Islet of Langerhans (tissue), 1 donor: ENCODE data around the gene CNST.
"Not testable (repeated sequence)": the region's sequence is repeated elsewhere in the genome, so short reads cannot be mapped to it uniquely, and the experiment has no call there.

Experiments
- FAIRE-seq: peaks from one replicate; lab custom pipeline; 2011; peaks lifted over from hg19 to GRCh38; lab: Jason Lieb, UNC

CNST gene

DNA sequence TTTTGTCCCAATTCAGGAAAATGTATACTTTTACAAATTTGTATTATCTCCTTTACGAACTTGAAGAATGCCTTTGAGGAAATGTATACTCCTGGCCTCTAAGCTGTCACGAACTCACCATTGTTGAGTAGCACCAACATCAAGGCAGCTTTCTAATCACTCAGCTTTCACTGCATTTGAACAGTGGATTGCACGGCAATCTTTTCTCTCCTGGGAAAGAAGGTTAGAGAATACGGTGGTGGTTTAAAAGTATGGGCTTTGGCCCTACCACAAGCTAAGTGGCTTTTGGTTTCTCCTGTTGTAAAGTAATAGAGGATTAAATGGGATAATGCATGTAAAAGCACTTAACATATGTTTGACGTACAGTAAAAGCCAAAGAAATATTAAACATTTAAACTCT, 57.8 kb downstream of the CNST start:
- FAIRE-seq = no peak

DNA sequence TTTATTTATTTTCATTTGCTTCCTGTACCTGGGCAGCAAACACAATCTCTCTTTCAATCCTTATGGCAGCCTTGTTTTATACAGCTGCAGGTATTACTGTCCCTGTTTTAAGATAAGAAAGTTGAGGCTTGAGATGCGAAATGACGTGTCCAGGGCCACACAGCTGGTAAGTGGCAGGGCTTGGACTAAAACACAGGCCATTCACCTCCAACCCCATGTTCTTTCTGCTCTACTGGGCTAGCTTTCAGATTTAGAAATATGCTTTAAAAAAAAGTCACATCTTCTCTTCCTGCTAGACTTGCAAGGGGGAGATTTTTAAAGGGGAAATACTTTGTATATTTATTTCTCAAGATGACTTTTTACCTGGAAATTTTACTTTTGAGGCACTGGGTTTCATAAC, 62.8 kb downstream of the CNST start:
- no peak for FAIRE-seq

DNA sequence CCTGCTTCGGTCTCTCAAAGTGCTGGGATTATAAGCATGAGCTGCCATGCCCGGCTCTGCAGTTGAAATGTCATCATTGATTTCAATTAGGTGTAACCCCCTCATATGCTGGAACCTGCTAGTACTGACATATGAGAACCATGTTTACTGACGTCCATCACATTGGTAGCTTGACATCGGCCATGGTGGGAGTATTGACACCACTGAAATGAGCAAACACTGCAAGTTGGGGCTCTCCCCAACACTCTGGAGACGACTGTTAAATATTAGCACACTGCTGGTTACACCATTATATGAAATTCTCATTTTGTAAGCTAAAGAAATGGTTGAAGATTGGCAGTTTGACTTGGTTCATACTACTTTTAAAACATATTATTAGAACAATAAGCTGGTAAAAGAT, 63.7 kb downstream of the CNST start:
- no peak for FAIRE-seq

DNA sequence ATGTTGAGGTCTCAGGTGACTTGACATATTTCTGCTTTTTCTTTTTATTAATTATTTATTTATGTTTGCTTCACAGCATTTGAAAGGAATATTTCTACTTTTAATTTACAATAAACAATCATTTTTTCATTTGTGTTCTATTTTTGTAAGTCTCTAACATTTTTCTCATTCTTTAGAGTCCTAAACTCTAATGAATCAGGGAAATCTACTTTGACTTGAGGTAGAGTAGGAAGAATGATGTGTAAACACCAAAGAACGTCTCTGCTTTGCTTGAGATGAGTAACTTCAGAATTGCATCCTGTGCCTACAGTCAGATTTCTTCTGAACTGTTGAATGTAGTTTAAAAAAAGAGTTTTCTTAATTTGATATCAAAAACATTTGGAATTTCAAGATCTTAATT, 65.2 kb downstream of the CNST start:
- no peak for FAIRE-seq

DNA sequence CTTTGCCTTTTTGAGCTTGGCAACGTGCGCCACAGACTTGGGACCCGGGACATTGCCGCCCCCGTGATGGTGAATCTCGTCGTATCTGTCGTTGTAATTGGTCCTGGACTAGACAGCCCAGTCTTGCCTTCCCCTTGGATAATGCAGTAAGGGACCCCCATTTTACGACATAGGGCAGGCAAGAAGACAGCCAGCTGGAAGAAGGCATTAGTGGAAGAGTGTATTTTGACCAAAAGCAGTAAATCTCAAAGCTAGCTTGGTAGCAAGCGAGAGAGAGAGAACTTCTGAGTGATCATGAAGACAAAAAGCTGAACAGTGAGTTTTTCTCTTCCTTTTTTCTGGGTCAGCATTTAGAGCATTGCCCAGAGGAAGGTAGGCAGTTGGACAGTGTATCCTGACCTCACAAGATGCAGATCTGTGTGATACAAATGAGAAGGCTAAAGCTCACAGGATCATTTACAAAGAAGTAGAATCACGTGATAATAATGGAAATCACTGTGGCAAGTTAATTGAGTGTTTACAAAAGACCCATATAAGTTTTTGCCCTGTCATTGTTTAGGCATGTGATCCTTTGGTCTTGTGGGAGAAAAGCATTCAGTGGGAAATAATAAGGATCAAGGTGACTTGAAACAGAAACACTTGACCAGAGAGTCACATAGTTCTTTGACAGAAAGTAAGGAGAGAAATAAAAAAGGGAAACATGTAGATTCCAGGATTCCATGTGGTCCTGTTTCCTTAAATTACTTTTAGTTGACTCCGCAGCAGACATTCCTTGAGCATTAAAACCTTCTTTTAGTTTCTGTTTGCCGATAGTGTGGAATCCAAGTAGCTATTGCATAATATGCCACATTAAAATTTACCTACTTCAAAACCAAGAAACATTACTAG, 66.3 kb downstream of the CNST start:
- FAIRE-seq = no peak

DNA sequence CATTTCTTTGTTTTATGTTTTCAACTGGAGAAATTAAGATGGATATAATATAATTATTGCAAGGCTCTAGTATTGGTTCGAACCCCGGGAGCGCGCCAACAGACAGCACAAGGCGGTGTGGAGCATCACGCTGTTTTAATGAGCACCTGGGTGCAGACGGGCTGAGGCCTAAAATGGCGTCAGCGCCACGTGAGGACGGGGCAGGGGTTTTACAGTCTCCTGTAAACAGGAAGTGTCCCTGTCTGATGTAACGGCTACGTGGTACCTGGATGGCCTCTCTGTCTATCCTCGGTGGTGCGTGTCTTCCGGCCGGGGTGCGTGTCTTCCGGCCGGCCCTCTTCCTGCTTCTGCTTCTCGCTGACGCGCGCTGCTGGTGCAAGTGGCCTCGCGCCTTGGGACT, 68.4 kb downstream of the CNST start:
- FAIRE-seq = not testable (repeated sequence)

DNA sequence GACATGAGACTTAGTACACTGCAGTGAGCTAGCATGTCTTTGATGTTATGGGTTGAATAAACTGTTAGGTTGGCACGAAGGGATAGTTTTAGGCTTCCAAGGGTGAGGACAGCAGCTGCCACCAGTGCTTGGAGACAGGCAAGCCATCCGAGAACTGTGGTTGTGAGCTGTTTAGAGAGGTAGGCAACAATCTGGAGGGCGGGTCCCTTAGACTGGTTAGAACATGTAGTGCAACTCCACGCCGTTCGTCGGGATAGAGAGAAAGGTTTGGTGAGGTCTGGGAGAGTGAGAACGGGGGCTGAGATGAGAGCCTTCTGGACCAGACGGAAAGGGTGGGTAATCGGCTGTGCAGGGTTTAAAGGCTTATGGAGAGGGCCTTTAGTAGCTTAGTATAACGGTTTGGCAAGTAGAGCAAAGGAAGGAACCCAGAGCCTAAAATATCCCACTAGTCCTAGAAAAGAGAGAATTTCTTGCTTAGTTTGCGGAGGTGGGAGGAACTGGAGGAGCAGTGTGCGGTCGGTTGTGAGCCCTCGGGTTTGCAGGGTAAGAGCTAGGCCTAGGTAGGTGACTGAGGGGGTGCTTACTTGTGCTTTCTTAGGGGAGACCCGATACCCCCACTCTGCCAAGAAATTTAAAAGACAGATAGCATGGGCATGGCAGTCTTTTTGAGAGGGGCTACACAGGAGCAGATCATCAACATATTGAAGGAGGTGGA, 72.8 kb downstream of the CNST start:
- no peak for FAIRE-seq

DNA sequence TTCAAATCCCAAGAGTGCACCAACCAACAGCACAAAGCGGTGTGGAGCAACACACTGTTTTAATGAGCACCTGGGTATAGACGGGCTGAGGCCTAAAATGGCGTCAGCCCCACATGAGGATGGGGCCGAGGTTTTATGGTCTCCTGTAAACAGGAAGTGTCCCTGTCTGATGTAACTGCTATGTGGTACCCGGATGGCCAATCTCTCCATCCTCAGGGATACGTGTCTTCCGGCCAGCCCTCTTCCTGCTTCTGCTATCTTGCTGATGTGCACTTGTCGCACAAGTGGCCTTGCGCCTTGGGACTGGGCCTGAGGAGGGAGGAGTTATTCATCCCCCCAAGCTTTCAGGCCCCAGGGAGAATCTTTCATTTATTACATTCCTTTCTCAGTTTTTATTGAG, 73.5 kb downstream of the CNST start:
- no peak for FAIRE-seq

DNA sequence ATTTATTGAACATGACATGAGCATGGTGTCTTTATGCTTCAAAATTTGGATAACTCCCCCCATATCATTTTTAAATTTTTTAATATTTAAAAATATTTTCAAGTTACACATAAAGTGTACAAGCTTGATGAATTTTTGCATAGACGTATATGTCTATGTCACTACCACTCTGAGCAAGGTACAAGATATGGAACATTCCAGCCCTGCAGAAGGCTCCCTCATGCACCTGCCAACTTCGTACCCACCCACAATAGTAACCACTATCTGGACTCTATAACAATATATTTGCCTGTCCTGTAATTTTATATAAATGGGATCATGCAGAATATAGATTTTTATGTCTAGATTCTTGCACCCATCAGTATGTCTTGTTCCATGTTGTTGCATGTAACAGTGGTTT, 74.5 kb downstream of the CNST start:
- no peak for FAIRE-seq

DNA sequence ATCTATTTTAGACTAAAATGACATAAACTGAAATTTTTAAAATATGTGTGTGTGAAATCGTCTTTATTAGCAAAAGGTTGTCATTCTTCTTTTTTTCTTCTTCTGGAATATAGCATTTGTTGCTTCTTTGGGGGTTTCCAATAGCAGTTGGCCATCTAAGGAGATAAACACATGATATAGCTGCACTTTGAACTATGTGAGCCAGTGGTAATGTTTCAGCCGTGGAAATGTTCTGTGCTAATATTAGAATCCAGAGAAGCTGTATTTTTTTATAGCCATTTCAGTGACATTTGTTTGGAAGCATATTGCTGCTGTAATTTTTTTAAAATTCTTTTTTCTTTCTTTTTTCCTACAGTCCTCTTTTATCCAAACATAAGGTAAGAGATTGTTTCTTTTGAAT, 75.1 kb downstream of the CNST start:
- FAIRE-seq = no peak

DNA sequence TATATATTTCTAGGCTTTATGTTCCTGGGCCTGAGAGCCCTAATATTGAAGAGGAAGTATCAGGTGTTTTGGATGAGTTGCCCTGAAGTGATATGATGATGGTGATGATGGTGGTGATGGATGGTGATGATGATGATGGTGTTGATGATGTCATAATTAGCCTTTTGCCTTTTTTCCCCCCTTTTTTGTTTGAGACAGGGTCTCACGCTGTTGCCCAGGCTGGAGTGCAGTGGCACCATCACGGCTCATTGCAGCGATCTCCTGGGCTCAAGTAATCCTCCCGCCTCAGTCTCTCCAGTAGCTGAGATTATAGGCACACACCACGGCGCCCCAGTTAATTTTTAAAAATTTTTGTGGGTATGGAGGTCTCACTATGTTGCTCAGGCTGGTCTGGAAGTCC, 76.5 kb downstream of the CNST start:
- FAIRE-seq = no peak

DNA sequence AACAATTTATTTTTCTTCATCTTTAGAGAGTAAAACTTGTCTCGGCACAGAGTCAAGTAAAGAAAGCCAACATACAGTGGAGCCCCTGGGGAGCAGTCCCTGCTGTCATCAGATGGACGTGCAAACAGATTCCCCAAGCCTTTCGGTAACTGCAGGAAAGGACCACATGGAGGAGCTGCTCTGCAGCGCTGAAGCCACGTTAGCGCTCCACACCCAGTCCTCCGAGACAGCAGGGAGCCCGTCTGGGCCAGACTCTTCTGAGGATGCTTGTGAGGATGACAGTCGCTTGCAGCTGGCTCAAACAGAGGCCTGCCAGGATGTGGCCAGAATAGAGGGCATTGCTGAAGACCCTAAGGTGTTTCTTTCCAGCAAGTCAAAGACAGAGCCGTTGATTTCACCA, 80.9 kb downstream of the CNST start:
- FAIRE-seq = no peak

DNA sequence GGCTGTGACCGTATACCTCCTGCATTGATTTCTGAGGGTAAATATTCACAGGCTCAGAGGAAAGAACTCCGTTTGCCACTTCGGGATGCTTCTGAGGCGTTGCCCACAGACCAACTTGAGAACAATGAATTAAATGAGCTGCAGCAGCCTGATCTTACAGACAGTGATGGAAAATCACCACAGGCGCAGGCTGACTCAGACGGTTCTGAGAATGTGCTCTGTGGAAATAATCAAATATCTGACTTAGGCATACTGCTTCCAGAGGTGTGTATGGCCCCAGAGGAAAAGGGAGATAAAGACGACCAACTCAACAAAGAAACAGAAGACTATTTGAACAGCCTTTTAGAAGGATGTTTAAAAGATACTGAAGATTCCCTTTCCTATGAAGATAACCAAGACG, 81.3 kb downstream of the CNST start:
- no peak for FAIRE-seq

DNA sequence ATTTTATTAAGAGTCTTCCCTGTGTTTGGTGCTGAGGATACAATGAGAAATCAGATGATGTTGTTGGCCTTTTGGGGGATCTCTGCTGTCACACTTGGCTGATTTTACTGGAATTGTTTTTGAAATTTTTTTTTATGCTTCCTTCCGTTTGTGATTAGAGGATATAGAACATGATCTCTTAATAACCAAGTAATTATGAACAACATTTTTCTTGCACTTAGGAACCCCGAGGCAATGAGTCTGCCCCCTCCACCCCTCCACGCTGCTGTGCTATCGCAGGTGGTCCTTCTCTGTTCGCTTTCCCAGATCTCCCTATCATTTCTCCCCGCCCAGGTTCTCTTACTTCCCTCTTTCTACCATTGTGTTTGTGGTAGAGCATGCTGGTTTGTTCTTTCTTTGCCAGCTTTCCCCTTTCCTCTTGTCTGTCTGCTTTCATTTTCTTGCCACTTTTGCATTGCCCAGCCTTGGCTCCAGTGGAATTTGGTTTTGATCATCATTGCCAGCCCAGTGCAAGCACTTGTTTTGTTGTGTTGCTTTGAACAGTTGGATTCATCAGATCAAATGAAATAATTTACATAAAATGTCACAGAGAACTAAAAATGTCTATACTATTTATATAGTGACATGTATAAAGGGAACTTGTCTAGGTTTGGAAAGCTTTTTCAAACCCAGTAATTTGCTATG, 84.9 kb downstream of the CNST start:
- FAIRE-seq = no peak

DNA sequence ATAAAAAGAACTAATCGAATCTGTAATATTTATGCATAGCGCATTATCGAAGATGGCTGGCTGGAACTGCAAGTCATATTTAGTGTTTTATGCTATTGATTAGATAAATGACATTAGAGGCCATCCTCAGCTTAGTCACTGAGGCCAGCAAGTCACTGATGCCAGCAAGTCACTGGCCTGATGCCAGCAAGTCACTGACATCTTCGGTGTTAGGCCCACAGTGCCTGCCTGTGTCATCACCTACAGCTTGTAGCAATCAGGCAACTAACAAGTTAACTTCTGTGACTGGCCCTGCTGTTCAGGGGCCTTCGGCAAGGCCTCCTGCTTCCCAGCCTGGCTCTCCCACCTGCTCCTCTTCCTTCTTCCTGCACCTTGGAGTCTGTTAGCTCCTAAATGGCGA, 92.3 kb downstream of the CNST start:
- FAIRE-seq = no peak

DNA sequence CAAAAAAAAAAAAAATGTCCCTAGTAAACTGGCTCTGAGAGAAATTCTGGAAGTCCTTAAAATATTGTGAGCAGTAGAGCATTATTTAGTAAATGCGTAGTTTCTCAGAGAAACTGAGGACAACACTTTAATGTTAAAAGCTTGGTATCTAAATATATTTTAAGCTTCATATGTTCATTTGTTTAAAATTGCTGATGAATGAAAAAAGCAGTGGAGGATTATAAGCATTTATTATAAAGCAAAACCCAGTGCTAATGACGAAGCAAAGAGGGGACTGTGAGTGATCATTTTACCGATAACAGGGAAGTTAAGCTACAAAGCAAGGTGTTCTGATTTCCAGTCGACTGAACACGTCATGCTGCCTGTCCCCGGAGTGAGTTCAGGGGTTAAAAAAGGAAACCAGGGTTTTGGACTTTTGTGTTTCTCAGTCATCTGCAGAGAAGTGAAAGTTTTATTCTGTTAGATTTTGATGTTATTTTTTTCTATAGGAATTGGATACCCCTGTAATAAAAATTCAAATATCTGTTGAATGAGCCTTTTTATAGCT, 93.4 kb downstream of the CNST start:
- no peak for FAIRE-seq

DNA sequence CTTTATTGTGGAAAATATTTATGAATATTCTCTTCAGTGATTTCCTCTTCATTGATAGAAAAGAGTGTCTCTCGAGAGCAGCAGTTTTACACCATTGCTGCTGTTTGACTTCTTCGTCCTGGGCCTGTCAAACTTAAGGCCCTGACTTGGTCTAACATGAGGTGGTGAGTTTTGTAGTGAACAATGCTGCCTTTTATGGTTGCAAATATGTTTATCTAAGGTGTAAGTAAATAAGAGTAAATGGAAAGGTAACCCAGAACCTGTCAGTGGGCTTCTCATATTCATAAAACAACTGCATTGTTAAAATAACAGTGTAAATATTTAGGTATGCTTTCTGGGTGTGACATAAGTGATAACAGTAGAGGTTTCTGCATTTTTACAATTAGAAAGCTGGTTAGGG, 95.2 kb downstream of the CNST start:
- no peak for FAIRE-seq

DNA sequence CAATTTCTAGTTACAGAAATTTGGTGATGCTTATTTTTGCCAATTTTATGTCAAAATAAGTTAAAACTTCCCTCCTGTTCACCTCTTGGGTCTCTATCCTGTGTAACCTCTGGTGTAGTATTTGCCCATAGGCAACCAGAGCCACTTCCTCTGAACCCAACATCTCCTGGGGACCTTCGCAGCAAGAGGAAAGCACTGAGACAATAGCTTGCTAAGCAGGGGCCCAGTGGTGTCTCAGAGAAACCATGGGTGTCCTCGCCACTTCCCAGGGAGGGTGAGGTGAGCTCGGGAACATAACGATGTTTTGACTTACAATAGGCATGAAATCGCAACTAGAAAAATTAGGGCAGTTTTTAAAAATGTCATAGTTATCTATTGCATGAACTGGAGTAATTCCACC, 101.5 kb downstream of the CNST start:
- no peak for FAIRE-seq

DNA sequence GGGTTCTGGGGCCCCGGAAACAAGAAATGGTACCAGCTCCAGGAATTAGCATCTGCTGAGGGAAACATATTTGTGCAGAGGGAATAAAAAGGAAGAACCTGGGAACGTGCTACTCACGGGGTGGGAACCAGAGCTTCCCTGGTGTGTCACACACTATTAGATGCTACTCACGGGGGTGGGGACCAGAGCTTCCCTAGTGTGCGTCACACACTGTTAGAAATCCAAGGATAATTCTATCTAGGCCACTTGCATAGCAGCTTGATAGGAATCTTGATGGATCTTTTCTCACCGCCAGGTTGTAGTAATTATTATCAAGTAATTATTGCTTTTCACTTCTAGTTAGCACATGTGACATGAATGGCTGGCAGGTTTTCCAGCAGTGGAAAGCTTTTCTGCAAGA, 103.4 kb downstream of the CNST start:
- FAIRE-seq = no peak

DNA sequence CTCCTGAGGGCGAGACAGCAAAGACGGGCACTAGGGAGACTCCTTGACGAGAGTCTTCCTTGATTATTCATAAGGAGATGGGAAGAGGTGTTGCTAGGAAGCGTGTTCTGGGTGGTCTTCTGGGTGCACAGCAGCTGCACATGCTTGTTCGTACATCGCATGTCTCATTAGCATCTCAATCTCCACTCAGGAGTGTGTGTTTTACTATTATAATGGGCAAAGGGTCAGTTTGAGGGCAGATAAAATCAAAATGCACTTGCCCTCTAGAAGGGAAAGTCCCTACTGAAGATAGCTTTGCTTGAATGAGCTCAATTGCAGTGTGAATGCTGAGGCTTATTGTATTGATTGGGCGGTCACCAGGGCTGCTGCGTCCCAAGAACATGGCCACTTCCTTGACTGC, 107.8 kb downstream of the CNST start:
- no peak for FAIRE-seq

DNA sequence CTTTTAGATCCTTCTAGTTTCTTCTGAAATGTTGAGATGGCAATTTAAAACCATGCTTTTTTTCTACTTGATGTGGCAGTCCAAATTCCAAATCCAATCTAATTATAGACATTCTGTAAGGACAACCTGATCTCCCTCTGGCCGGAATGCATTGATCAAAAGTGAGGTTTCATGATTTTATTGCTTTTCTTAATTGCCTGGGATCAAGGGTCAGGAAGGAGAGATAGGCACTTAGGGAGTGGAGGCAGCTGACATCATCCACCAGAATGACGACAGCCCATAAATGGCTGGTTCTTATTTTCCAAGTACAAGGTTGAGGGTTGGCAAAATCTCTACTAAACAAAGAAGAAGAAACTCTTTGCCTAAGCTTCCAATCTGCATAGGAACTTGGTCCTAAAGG, 111.6 kb downstream of the CNST start:
- FAIRE-seq = no peak

DNA sequence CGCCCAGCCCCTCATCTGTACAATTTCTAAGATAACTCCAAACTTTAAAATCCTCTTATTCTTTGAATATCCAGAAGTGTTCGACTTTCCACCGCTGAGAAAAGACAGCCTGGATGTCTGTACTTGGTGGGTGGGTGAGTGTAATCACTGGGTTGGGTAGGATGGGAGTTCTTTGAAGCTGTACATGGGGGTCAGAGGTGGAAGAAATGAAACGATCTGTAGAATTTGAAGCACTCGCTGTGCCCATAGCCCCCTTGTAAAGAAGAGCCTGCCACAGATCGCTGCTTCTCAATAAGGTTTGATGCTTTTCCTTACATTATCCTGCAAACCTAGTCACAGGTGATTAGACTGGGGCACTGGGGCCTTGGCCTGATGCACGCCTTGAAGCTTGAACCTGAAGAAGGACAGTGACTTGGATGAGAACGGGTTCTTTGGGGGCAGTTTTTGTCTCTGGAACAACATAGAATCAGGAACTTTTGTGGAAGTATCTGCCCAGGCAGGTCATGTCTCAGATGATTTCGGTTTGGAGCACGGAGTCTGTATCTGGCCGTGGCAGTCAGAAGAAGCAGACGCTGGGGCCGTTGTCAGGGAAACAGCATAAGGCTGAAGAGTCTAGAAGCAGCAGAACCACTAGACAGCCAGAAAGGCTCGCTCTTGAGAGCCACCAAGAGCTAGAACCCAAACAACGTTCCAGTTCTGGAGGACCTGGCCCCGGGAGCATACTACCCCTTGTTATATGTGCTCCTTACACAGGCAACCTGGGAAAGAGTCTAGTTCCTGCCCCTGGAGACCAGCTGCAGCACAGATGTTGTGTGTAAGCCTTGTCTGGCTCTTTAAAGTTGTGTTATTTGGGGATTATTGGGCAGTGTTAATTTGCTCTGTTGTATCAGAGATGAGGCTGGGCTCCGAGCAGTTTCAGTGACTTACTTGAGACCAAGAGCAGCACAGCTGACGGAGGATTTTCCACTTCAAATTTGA, 112.8 kb downstream of the CNST start:
- no peak for FAIRE-seq
